Activated naive CD8-positive, alpha-beta T cell (primary cell): ENCODE measurements around the gene CDHR2.
"Not testable (repeated sequence)": the region's sequence is repeated elsewhere in the genome, so short reads cannot be mapped to it uniquely, and the experiment has no call there.

Source experiments
- H3K27ac Mint-ChIP-seq: one replicate; pipeline ENCODE4 v1.8.0; 2021; ENCODE audit warnings: mixed read lengths
- H3K27me3 Mint-ChIP-seq: one replicate; pipeline ENCODE4 v1.8.0; 2021; ENCODE audit warnings: mixed read lengths
- H3K36me3 Mint-ChIP-seq: one replicate; pipeline ENCODE4 v1.8.0; 2021; ENCODE audit warnings: mixed read lengths
- H3K4me1 Mint-ChIP-seq: one replicate; pipeline ENCODE4 v1.8.0; 2021; ENCODE audit warnings: low read depth, mixed read lengths
- H3K4me3 Mint-ChIP-seq: one replicate; pipeline ENCODE4 v1.8.0; 2021; ENCODE audit warnings: mild to moderate bottlenecking, mixed read lengths
- H3K9me3 Mint-ChIP-seq: one replicate; pipeline ENCODE4 v1.8.0; 2021; ENCODE audit warnings: low read depth, mixed read lengths

Gene CDHR2

DNA sequence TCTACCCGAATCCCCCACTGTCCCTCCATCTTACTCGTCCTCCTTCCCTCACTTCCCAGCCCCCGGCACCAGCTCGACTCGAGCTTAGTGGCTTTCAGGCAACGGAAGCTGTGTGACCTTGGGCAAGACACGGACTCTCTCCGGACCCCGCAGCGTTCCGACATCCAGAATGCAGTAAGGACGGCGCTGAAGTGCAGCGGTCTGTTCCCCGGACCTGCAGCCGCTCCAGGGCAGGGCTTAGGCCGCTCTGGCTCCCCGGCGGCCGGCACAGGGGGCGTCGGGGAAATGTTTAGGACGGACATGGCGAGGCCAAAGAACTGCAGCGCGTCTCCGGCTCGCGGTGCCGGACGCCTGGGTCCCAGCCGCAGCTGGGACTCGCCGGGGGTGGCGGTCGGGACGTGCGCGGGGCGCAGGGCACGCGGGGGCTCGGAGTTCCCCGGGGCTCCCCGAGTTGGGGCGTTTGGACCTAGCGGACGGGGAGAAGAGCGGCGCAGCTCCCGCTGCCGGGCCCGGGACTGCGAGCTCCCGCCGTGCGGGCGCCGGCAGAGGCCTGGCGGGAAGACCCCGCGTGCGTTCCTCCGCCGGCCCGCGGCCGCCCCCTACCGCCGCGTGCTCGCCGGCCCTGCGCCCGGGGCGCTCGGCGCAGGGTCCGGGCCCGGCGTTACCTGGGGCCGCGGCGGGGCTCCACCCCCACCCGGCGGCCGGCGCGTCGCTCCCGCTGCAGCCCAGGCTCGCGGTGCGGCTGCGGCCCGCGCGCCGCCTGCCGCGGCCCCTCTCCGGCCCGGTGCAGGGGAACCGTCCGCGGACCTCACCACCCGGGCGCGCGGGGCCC, 6.3 kb upstream of the CDHR2 start:
- no peaks in the 10 kb centered on the region for H3K27me3 Mint-ChIP-seq
- H3K27ac Mint-ChIP-seq = peak overlapping the region; percentile 94
- no peaks in the 10 kb centered on the region for H3K9me3 Mint-ChIP-seq
- H3K4me3 Mint-ChIP-seq = peak overlapping the region; percentile 89
- peaks cover 78% of the 10 kb centered on the region for H3K4me1 Mint-ChIP-seq
- H3K36me3 Mint-ChIP-seq = no peaks in the 10 kb centered on the region

DNA sequence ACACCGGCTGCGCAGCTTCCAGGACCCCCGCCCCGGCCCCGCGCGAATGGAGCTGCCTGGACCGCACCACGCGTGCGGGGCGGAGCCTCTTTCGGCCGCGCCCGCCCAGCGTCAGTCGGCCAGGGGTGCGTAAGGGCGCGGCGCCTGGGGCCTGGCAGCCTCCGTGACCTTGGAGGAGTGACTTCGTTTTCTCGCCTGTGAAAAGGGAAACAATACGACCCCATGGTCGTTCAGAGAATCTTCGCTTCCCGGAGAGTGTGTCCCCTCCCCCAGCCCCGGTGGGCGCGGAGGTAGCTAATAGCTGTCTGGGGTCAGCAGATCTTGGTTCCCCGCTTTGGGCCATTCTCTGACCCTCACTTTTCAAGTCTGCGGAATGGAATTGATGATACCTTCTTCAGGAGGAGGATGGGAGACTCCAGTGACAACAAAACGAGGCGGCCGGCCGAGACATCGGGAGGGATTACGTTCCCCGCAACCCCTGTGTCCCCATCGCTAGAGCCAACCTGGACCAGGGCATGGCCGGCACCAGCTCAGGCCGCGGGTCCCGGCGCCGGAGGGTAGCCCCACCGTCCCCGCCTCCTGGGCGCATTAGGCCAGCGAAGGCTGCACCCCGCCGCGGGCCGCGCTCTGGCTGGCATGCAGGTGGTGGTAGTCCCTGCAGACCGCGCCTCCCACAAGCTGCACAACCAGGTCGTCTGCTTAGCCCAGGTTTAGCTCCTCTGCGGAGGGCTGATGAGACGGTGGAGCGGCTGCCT, 5.5 kb upstream of the CDHR2 start:
- H3K36me3 Mint-ChIP-seq = no peaks in the 10 kb centered on the region
- no peaks in the 10 kb centered on the region for H3K27me3 Mint-ChIP-seq
- H3K4me3 Mint-ChIP-seq = peak overlapping the region; percentile 94
- peaks cover 75% of the 10 kb centered on the region for H3K4me1 Mint-ChIP-seq
- H3K9me3 Mint-ChIP-seq = no peaks in the 10 kb centered on the region
- H3K27ac Mint-ChIP-seq = peak overlapping the region; percentile 96

DNA sequence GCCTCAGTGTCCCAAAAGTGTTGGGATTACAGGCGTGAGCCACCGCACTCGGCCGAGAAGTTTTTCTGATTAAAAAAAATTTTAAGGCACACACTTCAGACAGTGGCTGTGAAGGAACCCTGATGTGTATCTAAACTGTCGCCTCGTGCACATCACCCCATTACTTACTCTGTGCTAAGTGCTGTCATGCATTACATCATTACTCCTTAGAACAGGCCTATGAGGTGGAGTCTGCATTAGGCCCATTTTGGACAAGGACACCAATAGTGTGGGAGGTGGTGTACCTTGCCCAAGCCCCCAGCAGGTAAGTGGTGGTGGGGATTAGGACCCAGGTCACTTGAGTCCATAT, 3.8 kb upstream of the CDHR2 start:
- Mint-ChIP-seq H3K4me3 (peak overlapping the region; percentile 3), H3K27me3 (no peaks in the 10 kb centered on the region), H3K9me3 (no peaks in the 10 kb centered on the region), H3K36me3 (no peaks in the 10 kb centered on the region), H3K27ac (peak overlapping the region; percentile 46), H3K4me1 (peaks cover 61% of the 10 kb centered on the region)

DNA sequence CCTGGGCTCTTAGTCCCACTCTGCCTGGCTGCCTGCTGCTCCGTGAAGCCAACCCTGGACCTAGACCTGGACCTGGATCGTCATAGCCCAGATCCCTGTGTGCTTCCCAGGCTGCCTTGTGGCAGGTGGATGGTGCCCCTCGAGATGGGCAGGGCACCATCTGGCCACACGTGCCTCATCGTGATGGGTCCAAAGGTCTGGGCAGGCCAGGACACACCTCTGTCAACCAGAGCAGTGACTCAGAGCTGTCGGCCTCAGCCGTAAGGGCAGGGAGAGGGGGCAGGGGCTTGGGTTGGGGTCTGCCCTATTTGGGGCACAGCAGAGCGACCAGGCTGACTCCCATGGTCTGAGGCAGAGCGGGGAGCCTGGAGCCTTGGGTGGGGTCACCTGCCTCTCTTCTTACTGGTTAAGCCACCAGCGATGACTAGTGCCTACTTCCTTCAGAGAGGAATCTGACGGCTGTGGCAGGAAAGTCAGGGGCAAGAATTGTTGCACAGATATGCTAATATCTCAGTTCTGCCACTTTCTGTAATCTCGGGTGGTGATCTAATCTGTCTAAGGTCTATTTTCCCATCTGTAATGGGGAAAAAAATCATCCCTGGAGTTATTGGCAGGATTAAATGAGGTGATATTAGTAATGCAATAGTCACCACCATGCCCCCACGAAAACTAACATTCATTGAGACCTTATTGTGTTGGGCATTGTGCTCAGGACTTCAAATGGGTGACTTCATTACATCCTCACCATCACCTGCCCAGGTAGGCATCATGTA, 3.2 kb upstream of the CDHR2 start:
- Mint-ChIP-seq H3K4me1 (peaks cover 61% of the 10 kb centered on the region), H3K27ac (peak overlapping the region; percentile 58)

DNA sequence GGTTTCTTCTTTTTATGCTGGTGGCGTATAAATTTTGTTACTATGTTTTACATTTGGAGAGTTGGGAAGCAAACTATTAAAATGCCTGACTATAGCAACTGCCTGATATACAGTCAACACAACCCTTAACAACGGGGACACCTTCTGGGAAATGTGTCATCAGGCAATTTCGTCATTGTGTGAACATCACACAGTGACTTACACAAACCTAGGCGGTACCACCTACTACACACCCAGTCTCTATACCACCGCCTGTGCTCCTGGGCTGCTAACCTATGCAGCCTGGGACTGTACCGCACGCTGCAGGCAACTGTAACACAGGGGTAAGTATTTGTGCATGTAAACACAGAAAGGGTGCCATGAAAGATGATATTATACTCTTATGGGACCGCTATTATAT, 1.3 kb upstream of the CDHR2 start:
- no peaks in the 10 kb centered on the region for H3K9me3 Mint-ChIP-seq
- H3K4me1 Mint-ChIP-seq = peaks cover 57% of the 10 kb centered on the region
- peak overlapping the region; percentile 78 for H3K27ac Mint-ChIP-seq
- H3K4me3 Mint-ChIP-seq = no peak overlapping the region
- no peaks in the 10 kb centered on the region for H3K27me3 Mint-ChIP-seq
- no peaks in the 10 kb centered on the region for H3K36me3 Mint-ChIP-seq

More for the DNA sequence above, 3.2 kb upstream of the CDHR2 start:
- no peaks in the 10 kb centered on the region for H3K27me3 Mint-ChIP-seq
- H3K36me3 Mint-ChIP-seq = no peaks in the 10 kb centered on the region
- H3K9me3 Mint-ChIP-seq = no peaks in the 10 kb centered on the region
- H3K4me3 Mint-ChIP-seq = no peak overlapping the region

DNA sequence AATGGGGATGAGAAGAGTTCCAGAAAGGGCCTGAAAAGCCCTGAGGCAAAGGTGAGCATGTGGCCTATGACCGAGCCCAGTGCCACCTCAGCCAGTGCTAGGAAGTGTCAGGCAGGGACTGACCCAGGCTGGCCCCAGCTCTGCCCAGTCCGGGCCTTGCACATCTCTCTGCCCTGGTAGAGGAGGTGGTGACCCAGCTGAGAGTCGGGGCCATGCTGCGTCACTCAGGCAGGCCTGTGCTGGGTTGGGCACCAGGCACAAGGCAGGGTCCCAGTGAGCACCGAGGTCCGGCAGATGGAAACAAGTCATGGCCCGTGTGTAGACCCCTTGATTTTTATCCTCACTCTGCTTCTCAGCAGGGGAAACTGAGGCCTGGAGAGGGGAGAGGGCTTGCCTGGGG, 729 bp downstream of the CDHR2 start:
- H3K36me3 Mint-ChIP-seq = no peaks in the 10 kb centered on the region
- H3K4me3 Mint-ChIP-seq = no peak overlapping the region
- H3K27ac Mint-ChIP-seq = peak overlapping the region; percentile 28
- H3K27me3 Mint-ChIP-seq = no peaks in the 10 kb centered on the region
- peaks cover 63% of the 10 kb centered on the region for H3K4me1 Mint-ChIP-seq
- no peaks in the 10 kb centered on the region for H3K9me3 Mint-ChIP-seq

DNA sequence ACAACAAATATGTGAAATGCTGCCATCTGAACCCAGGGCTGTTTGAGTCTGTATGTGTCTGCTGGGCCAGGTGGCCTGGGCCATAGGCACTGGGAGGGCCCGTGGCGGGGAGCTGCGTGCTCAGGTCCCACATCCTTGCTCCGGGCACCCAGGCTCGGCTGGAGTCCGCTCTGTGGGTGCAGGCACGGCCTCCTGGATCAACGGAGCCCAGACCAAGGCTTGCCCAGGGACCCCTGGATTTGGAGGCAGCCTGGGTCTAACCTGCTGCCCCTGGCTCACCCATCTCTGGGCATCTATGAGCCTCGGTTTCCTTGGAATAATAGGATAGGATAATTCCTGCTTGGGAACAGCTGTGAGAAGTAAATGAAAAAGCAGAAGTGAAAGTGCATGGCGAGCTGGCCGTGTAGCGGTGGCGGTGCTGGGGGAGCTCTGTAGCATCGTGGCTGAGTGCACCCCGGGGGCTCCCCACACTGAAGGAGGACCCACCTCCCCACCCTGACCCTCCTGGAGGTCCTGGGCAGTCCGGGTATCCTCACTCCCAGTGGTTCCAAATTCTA, 1.2 kb downstream of the CDHR2 start:
- peaks cover 63% of the 10 kb centered on the region for H3K4me1 Mint-ChIP-seq
- H3K27me3 Mint-ChIP-seq = no peaks in the 10 kb centered on the region
- peak overlapping the region; percentile 54 for H3K4me3 Mint-ChIP-seq
- no peaks in the 10 kb centered on the region for H3K36me3 Mint-ChIP-seq
- H3K9me3 Mint-ChIP-seq = no peaks in the 10 kb centered on the region
- peak overlapping the region; percentile 72 for H3K27ac Mint-ChIP-seq

DNA sequence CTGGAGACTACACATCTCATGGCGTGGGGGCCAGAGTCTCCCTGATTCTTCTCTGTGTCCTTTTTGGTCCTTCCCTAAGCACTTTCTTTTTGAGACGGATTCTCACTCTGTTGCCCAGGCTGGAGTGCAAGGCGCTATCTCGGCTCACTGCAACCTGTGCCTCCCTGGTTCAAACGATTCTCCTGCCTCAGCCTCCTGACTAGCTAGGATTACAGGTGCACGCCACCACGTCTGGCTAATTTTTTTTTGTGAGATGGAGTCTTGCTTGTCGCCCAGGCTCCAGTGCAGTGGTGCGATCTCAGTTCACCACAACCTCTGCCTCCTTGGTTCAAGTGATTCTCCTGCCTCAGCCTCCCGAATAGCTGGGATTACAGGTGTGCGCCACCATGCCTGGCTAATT, 1.8 kb downstream of the CDHR2 start:
- peak overlapping the region; percentile 72 for H3K27ac Mint-ChIP-seq
- peaks cover 62% of the 10 kb centered on the region for H3K4me1 Mint-ChIP-seq
- H3K36me3 Mint-ChIP-seq, H3K9me3 Mint-ChIP-seq, H3K27me3 Mint-ChIP-seq: not testable (repeated sequence)
- peak overlapping the region; percentile 54 for H3K4me3 Mint-ChIP-seq

DNA sequence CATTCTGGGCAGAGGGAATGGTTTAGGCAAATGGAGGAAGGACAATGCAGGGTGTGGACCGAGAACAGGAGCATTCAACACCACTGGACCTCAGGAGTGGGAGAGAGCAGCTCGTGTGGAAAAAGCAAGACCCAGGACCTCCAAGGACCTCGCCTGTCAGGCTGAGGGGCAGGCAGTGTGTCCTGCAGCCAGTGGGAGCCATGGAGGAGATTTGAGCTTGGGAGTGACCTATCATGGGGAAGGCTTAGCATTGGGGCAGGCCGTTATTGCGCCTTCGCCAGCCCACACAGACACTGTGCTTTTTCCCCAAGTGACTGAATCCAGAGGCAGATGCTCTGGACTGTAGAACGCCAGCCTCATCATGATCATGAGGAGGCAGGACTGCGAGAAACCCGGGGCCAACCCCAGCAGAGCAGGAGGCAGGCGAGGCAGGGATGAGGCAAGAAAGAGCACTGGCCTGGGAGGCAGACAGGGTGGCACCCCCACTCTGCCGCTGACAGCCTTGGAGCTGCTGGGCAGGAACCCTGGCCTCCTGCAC, 3.3 kb downstream of the CDHR2 start:
- Mint-ChIP-seq H3K36me3 (no peaks in the 10 kb centered on the region), H3K27me3 (no peaks in the 10 kb centered on the region), H3K27ac (peak overlapping the region; percentile 64), H3K4me1 (peaks cover 67% of the 10 kb centered on the region), H3K9me3 (no peaks in the 10 kb centered on the region), H3K4me3 (no peak overlapping the region)

DNA sequence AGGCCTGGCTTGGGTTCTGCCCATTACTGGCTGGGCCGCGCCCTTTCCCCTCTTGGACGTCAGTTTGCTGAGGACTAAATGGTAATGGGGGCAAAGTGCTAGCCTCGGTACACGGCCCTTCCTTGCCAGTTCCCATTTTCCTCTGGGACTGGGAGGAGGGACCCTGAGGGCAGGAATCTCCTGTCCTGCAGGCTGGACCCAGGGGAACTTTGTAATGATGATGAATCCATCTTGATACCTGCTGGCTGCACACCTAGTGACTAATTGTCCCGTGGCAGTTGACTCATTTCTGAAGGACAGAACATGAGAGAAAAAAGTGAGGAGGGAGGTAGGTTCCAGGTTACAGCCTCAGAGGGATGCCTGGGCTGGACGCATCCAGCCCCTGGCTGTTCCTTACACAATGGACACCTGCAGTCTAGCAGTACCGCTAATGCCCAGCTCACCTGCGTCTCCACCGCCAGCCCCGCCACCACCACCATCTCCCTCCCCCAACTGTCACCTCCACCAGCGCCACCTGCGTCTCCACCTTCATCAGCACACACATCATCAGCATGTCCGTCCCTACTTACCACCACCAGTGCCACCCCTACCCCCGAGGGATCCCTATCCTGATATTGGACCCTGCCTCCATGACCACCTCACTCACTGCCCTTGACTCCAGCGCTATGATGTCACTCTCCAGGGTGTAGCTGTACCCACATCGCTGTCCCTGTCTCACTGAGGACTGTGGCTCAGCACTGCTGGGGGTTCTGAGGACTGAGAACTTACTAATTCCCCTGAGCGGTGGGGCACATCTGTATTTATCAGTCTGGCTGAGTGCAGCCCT, 4.3 kb downstream of the CDHR2 start:
- no peaks in the 10 kb centered on the region for H3K36me3 Mint-ChIP-seq
- no peak overlapping the region for H3K4me3 Mint-ChIP-seq
- peaks cover 58% of the 10 kb centered on the region for H3K4me1 Mint-ChIP-seq
- no peaks in the 10 kb centered on the region for H3K27me3 Mint-ChIP-seq
- no peaks in the 10 kb centered on the region for H3K9me3 Mint-ChIP-seq
- peak overlapping the region; percentile 41 for H3K27ac Mint-ChIP-seq

DNA sequence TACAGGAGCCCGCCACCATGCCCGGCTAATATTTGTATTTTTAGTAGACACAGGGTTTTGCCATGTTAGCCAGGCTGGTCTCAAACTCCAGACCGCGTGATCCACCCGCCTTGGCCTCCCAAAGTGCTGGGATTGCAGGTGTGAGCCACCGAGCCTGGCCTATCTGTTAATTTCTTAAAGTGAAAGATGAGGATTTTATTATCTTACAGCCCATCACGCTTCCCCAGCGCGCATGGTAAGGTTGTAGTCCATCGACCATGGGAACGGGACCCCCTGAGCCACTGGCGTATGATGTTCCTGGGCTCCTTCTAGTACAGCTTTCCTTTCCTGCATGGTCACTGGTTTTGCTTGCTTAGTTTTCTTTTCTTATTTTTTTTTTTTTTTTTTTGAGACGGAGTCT, 8.7 kb downstream of the CDHR2 start:
- Mint-ChIP-seq H3K4me1 (peaks cover 70% of the 10 kb centered on the region), H3K27me3 (no peaks in the 10 kb centered on the region), H3K36me3 (no peaks in the 10 kb centered on the region), H3K27ac (no peak overlapping the region), H3K9me3 (no peaks in the 10 kb centered on the region), H3K4me3 (no peak overlapping the region)

DNA sequence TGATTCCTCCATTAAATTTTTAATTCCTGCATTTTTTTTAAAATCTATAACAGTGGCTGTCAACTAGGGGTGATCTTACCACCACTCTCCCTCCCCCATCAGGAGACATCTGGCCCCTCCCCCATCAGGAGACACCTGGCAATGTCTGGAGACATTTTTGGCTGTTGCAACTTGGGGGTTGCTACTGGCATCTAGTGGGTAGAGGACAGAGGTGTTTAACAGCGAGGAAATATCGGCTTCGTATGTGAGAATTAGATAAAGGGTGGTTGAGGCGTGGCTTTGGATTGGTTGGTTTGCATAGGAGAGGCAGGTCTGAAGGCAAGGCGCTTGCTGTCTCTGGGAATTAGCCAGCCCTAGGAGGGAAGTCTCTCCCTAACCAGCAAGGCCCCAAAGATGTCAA, 10.5 kb downstream of the CDHR2 start:
- Mint-ChIP-seq H3K9me3 (no peaks in the 10 kb centered on the region), H3K4me1 (peaks cover 55% of the 10 kb centered on the region), H3K27ac (no peak overlapping the region), H3K27me3 (no peaks in the 10 kb centered on the region), H3K36me3 (no peaks in the 10 kb centered on the region), H3K4me3 (no peak overlapping the region)

DNA sequence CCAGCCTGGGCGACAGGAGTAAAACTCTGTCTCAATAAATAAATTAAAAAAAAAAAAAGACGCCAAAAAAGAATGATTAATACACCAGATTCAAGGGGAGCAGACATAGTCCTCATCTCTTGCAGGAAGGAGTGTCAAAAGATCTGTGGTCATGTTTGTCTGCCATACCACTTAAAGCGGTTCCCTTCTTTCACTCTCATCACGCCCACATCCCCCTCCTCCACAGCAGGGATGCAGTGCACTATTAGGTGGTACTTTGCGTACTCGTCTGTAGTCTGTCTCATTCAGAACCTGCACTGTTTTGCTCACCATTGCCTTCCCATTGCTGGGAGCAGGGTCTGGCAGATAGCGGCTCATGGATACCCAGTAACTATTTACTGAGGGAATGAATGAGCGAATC, 11.2 kb downstream of the CDHR2 start:
- H3K9me3 Mint-ChIP-seq = no peaks in the 10 kb centered on the region
- no peaks in the 10 kb centered on the region for H3K36me3 Mint-ChIP-seq
- H3K4me3 Mint-ChIP-seq = no peak overlapping the region

DNA sequence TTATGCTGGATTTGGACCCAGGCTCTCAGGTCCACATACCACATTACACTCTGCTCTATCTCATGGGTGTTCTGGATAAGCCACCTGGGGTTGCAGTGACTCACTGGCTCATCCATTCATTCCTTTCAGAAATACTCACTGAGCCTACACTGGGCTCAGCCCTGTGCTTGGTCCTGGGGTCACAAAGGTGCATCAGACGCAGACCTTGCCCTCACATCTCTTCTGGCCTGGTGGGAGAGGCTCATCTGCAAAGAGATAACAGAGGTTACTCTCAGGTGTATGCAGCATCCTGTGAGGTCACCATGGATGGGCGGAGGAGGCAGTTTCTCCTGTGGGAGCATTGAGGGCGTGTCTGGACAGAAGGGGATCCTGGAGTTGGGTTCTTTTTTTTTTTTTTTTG, 12.1 kb downstream of the CDHR2 start:
- H3K4me3 Mint-ChIP-seq = no peak overlapping the region
- no peaks in the 10 kb centered on the region for H3K36me3 Mint-ChIP-seq
- H3K4me1 Mint-ChIP-seq = peaks cover 41% of the 10 kb centered on the region
- H3K27me3 Mint-ChIP-seq = no peaks in the 10 kb centered on the region
- H3K27ac Mint-ChIP-seq = no peak overlapping the region
- H3K9me3 Mint-ChIP-seq = no peaks in the 10 kb centered on the region

More for the DNA sequence above, 11.2 kb downstream of the CDHR2 start:
- H3K27ac Mint-ChIP-seq = no peak overlapping the region
- H3K4me1 Mint-ChIP-seq = peaks cover 48% of the 10 kb centered on the region
- no peaks in the 10 kb centered on the region for H3K27me3 Mint-ChIP-seq
